ENCODE data around the gene PRKCE. TPM values are rescaled to one million over a fixed set of nuclear protein-coding genes. Genes with fewer than 3 reads are reported as not detected.

The PRKCE gene
- total RNA-seq, 2 donors from 2014 or later = 21.7 to 26.9 TPM

GRCh38 chr2:46171996-46172546, 520.6 kb downstream of the PRKCE start:
- no peak for DNase-seq (ENCODE audit: low spot score)
- intact Hi-C loops (cut with DNase I) = no loop called here

GRCh38 chr2:46173030-46173429, 521.6 kb downstream of the PRKCE start:
- no peak for DNase-seq (ENCODE audit: low spot score)
- intact Hi-C loops (cut with DNase I) = no loop called here

- intact Hi-C loops (cut with DNase I) = no loop called here
Measured at GRCh38 chr2:46173636-46174250, 522.3 kb downstream of the PRKCE start.

GRCh38 chr2:46174345-46175170, 523.1 kb downstream of the PRKCE start:
- intact Hi-C loops (cut with DNase I) = no loop called here
- peak; percentile 53 for DNase-seq (ENCODE audit: low spot score)

More at GRCh38 chr2:46173636-46174250, 522.3 kb downstream of the PRKCE start:
- no peak for DNase-seq (ENCODE audit: low spot score)

- intact Hi-C loops (cut with DNase I) = no loop called here
- no peak for DNase-seq (ENCODE audit: low spot score)
Measured at GRCh38 chr2:46175419-46175818, 523.9 kb downstream of the PRKCE start.

- intact Hi-C loops (cut with DNase I) = no loop called here
- peak; percentile 28 for DNase-seq (ENCODE audit: low spot score)
Measured at GRCh38 chr2:46177461-46178089, 526.1 kb downstream of the PRKCE start.

GRCh38 chr2:46179037-46179621, 527.7 kb downstream of the PRKCE start:
- DNase-seq (ENCODE audit: low spot score) = peak; percentile 89
- intact Hi-C loops (cut with DNase I) = no loop called here

- intact Hi-C loops (cut with DNase I) = no loop called here
- peak; percentile 52 for DNase-seq (ENCODE audit: low spot score)
Measured at GRCh38 chr2:46180189-46180588, 528.7 kb downstream of the PRKCE start.

GRCh38 chr2:46181306-46181705, 529.8 kb downstream of the PRKCE start:
- intact Hi-C loops (cut with DNase I) = no loop called here

GRCh38 chr2:46181789-46182530, 530.5 kb downstream of the PRKCE start:
- intact Hi-C loops (cut with DNase I) = no loop called here
- peak; percentile 77 for DNase-seq (ENCODE audit: low spot score)

More at GRCh38 chr2:46181306-46181705, 529.8 kb downstream of the PRKCE start:
- DNase-seq (ENCODE audit: low spot score) = no peak

GRCh38 chr2:46183426-46183825, 532.0 kb downstream of the PRKCE start:
- intact Hi-C loops (cut with DNase I) = no loop called here
- DNase-seq (ENCODE audit: low spot score) = peak; percentile 14

- DNase-seq (ENCODE audit: low spot score) = peak; percentile 67
- intact Hi-C loops (cut with DNase I) = no loop called here
Measured at GRCh38 chr2:46184794-46185583, 533.5 kb downstream of the PRKCE start.

- intact Hi-C loops (cut with DNase I) = no loop called here
Measured at GRCh38 chr2:46187112-46187618, 535.7 kb downstream of the PRKCE start.

GRCh38 chr2:46188041-46188716, 536.7 kb downstream of the PRKCE start:
- intact Hi-C loops (cut with DNase I) = no loop called here
- no peak for DNase-seq (ENCODE audit: low spot score)

More at GRCh38 chr2:46187112-46187618, 535.7 kb downstream of the PRKCE start:
- no peak for DNase-seq (ENCODE audit: low spot score)

- DNase-seq (ENCODE audit: low spot score) = no peak
- intact Hi-C loops (cut with DNase I) = no loop called here
Measured at GRCh38 chr2:46193356-46193755, 541.9 kb downstream of the PRKCE start.

- no peak for DNase-seq (ENCODE audit: low spot score)
- intact Hi-C loops (cut with DNase I) = no loop called here
Measured at GRCh38 chr2:46193855-46194254, 542.4 kb downstream of the PRKCE start.

GRCh38 chr2:46194856-46195255, 543.4 kb downstream of the PRKCE start:
- DNase-seq (ENCODE audit: low spot score) = no peak
- intact Hi-C loops (cut with DNase I) = no loop called here

Data from posterior vena cava (tissue), 2 donors.